ENCODE measurements around the gene KIAA1586.
"Not testable (repeated sequence)": the region's sequence is repeated elsewhere in the genome, so short reads cannot be mapped to it uniquely, and the experiment has no call there.

KIAA1586 gene

DNA sequence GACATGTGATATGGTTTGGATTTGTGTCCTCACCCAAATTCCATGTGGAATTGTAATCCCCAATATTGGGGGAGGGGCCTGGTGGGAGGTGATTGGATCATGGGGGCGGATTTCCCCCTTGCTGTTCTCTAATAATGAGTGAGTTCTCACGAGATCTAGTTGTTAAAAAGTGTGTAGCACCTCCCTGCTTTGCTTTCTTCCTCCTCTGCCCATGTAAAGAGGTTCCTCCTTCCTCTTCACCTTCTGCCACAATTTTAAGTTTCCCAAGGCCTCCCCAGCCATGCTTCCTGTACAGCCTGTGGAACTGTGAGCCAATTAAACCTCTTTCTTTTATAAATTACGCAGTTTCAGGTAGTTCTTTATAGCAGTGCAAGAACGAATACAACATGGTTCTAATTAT is 41.4 kb downstream of the KIAA1586 start:
- Histone ChIP-seq H3K4me3 (replicated peaks; ENCODE audit: insufficient read depth, low read length) (no peak overlapping the region), H3K27me3 (ENCODE audit: insufficient read depth, poor library complexity, severe bottlenecking) (no peaks in the 10 kb centered on the region), H3K27ac (replicated peaks) (peak overlapping the region; percentile 46)
- TF ChIP-seq REST (IDR thresholded peaks at IDR 0.05; ENCODE audit: insufficient replicate concordance, low read depth) (no peak), GABPA (IDR thresholded peaks at IDR 0.05; ENCODE audit: low read depth) (peak; percentile 29; the same call in 1 of the 2 replicates), SPI1 (IDR thresholded peaks at IDR 0.05; ENCODE audit: borderline replicate concordance, low read depth) (peak; percentile 2; the same call in 1 of the 2 replicates), POLR2AphosphoS5 (IDR thresholded peaks at IDR 0.05; ENCODE audit: low read depth) (no peak)
- peak; percentile 58 to 78 for DNase-seq (ENCODE audit: low read depth in 1 of 2, low spot score in 1 of 2)

DNA sequence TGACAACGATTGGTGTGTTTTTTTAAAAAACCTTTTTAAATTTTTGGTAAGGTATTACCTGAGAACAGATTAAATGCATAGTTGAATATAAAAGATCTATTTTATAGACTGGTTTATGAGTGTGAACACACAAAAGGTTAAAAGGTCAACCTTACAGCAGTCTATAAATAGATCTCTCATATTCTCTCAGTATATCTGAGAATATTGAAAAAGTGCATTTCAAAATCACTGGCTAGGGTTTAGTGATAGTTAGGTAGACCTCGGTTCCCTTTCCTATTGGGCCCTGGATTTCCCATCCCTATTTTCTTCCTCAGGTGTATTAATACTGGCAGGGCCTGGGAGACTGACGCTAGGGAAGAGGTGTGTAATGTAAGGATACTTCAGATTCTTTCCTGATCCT is 42.8 kb downstream of the KIAA1586 start:
- Histone ChIP-seq H3K27ac (replicated peaks) (peak overlapping the region; percentile 37; the same call in 1 of the 2 replicates), H3K4me3 (replicated peaks; ENCODE audit: insufficient read depth, low read length) (peak overlapping the region; percentile 42), H3K27me3 (ENCODE audit: insufficient read depth, poor library complexity, severe bottlenecking) (no peaks in the 10 kb centered on the region)
- DNase-seq (ENCODE audit: low read depth in 1 of 2, low spot score in 1 of 2), result no peak
- no peak for TF ChIP-seq SPI1 (IDR thresholded peaks at IDR 0.05; ENCODE audit: borderline replicate concordance, low read depth)
- TF ChIP-seq CTCF (IDR thresholded peaks at IDR 0.05; ENCODE audit: insufficient read depth, low read length), result no peak

- DNase-seq (ENCODE audit: low read depth in 1 of 2, low spot score in 1 of 2), result peak; percentile 85 to 98
- Histone ChIP-seq H3K27me3 (ENCODE audit: insufficient read depth, poor library complexity, severe bottlenecking) (no peaks in the 10 kb centered on the region), H3K27ac (replicated peaks) (peak within 1 kb of the TSS; percentile 83), H3K4me3 (replicated peaks; ENCODE audit: insufficient read depth, low read length) (peak within 1 kb of the TSS; percentile 42)
- TF ChIP-seq REST (IDR thresholded peaks at IDR 0.05; ENCODE audit: insufficient replicate concordance, low read depth), result peak; percentile 23
- TF ChIP-seq SPI1 (IDR thresholded peaks at IDR 0.05; ENCODE audit: borderline replicate concordance, low read depth), result peak; percentile 61; the same call in 1 of the 2 replicates
- TF ChIP-seq POLR2AphosphoS5 (IDR thresholded peaks at IDR 0.05; ENCODE audit: low read depth), result peak; percentile 87
- TF ChIP-seq GABPA (IDR thresholded peaks at IDR 0.05; ENCODE audit: low read depth), result peak; percentile 84
- TF ChIP-seq CTCF (IDR thresholded peaks at IDR 0.05; ENCODE audit: insufficient read depth, low read length), result no peak
Measured at GRCh38 chr6:57089687-57090457, 43.4 kb downstream of the KIAA1586 start, which contains the start of gene ZNF451. TSS of gene ZNF451 (plus strand) at chr6:57090188. CDS start at chr6:57090254, 66 bp downstream.

DNA sequence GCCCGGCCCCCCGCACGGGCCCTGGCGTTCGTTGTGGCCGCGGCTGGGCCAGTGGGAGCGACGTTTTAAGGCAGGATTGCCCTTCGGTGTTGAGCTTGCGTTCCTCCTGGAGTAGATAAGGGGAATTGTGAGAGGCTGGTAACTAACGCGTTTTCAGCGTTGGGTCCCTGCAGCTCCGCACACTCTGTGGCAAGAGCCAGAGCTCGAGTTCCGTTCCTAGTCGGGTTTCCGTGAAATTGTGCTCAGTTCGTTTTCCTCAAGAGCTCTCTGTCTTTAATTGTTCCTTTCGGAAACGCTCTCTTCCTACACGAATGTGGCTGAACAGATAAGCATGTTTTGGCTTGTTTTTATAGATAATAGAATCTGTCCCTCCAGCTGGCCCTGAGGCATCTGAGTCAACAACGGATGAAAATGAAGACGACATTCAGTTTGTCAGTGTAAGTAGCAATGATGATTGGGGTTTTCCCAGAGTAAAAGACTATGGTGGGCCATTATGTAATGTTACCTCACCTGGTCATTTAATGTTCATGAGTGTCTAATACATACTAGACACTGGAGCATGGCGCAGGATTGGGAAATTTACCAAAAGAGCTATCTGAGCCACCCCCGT is 44.1 kb downstream of the KIAA1586 start:
- H3K4me3 ChIP-seq (replicated peaks; ENCODE audit: insufficient read depth, low read length); H3K27ac ChIP-seq (replicated peaks); H3K27me3 ChIP-seq (ENCODE audit: insufficient read depth, poor library complexity, severe bottlenecking); DNase-seq (ENCODE audit: low read depth in 1 of 2, low spot score in 1 of 2): not testable (repeated sequence)

DNA sequence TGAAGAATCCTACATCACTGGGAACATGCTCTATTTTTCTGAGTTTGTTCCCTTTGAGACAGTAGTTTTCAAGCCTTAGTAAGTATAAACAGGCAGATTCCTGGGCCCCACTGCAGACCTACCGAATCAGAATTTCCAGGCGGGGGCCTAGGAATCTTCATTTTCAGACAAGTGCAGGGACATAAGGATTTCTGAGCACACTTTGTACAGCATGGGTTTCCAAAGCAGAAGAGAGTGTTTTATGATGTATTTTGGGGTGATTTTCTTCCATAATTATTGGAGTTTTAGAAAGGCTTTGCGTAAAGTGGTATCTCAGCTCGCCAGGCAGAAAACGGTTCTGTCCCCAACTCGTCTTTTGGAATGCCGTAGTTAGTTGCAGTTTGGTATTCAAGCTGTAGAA is 44.9 kb downstream of the KIAA1586 start:
- H3K4me3 ChIP-seq (replicated peaks; ENCODE audit: insufficient read depth, low read length), result 0 out of 2 replicates have a peak overlapping the region, but pooled peaks have one; percentile 9
- H3K27me3 ChIP-seq (ENCODE audit: insufficient read depth, poor library complexity, severe bottlenecking); H3K27ac ChIP-seq (replicated peaks); DNase-seq (ENCODE audit: low read depth in 1 of 2, low spot score in 1 of 2): not testable (repeated sequence)

Measured in HL-60 (cell line).